Measurements from ENCODE around the gene SPHKAP. TPM values are rescaled to one million over a fixed set of nuclear protein-coding genes. Genes with fewer than 3 reads are reported as not detected.
"Not testable (repeated sequence)": the region's sequence is repeated elsewhere in the genome, so short reads cannot be mapped to it uniquely, and the experiment has no call there.

Gene SPHKAP
- polyA plus RNA-seq (ENCODE audit: insufficient read length in 4 of 4) = 1 to 10 TPM; 1.9 to 6.6 (median 3.6) TPM

DNA sequence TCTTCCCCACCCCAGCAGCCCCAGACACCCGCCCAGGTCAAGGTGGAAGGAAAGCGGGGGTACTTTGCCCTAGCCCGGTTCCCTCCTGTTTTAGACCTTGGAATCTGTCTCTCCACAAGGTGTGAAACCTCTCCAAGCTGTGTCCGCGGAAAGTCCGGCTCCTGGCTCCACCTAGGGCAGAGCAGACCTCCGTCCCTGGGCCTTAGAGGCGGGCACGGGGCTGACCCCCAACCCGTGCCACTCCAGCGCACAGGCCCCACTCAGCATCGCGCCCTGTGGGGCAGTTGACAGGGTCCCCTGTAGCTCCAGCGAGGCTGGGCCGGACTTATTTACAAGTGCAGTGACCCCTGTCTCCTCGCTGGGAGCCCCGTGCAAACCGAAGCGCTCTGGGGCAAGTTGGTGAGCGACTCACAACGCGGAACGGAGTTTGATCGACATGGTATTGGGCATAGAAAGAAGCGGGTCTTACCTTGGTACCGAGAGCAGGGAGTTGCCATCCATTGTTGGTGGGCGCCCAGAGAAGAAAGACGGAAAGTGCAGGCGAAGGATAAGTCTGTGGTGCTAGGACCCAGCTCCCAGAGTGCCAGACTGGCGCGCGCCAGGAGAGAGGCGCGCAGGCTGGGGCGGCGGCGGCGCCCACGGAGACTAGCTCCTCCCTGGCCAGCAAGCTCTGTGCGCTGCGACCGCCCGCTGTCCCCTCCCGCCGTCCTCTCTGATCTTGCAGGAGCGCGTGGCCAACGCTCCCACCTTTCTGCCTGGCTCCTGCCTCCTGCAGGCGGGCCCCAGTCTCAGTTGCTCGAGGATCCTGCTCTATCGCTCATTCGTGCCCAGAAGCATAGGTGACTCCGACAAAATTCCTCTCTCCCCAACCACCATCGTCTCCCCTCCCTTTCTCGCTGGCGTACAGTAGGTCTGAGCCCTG, at the start of gene SPHKAP:
SPHKAP (minus strand) TSS at position 590 of the 922 bp plus-strand sequence; CDS start at position 501, 89 bp downstream.
- no peak for DNase-seq (ENCODE audit: low read depth in 4 of 4, low spot score in 2 of 4)

GRCh38 chr2:228227466-228227865, 46.0 kb upstream of the SPHKAP start:
- DNase-seq (ENCODE audit: low read depth in 4 of 4, low spot score in 2 of 4) = no peak

- DNase-seq (ENCODE audit: low read depth in 4 of 4, low spot score in 2 of 4) = no peak
These were observed 42.9 kb upstream of the SPHKAP start for GRCh38 chr2:228224410-228224809.

DNA sequence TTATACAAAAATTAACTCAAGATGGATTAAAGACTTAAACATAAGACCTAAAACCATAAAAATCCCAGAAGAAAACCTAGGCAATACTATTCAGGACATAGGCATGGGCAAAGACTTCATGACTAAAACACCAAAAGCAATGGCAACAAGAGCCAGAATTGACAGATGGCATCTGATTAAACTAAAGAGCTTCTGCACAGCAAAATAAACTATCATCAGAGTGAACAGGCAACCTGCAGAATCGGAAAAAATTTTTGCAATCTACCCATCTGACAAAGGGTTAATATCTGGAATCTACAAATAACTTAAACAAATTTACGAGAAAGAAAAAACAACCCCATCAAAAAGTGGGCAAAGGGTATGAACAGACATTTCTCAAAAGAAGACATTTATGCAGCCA, 37.1 kb upstream of the SPHKAP start:
- not testable (repeated sequence) for DNase-seq (ENCODE audit: low read depth in 4 of 4, low spot score in 2 of 4)

- DNase-seq (ENCODE audit: low read depth in 4 of 4, low spot score in 2 of 4) = no peak
These were observed 16.0 kb upstream of the SPHKAP start for GRCh38 chr2:228197504-228197903.

DNA sequence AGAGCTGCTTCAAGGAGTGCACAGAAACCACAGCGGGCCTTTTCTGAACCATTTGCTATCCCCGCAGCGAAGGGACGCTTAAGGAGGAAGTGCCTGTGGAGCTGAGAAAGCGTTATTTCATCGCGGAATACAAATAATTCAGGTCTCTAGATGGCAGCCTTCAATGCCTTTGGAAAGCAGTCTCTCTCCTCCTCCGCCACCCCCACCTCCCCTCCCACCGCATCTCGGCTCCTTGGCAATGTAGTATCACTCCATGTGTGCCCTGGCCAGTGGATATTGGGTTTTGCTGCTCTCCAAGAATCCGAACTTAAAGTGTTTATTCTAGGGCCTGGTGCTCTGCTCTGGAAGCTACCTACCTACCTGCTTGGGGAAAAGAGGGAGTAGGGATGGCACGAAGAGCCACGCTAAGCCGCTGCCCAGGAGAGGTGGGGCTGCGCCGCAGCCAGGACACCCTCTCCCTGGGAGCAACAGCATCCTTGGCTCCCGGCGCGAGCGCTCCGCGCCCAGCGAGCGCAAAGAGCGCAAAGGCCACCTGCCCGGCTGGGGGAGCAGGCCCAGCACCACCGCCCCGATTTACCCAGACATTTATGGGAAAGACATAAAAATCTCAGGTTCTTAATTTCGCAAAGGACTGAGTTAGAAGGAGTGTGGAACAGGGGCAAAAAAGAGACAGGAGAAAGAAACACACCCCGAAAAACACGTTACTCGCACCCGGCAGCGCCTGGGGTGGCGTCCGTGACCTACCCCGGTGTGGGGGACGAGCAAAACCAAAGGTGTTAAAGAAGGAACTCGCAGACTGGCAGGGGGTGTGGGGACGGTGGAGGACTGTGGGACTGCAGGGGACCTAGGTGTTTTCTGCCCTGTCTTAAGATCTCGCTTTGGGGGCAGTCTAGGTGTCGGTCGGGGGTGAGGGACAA, 1.0 kb downstream of the SPHKAP start:
- no peak for DNase-seq (ENCODE audit: low read depth in 4 of 4, low spot score in 2 of 4)

DNA sequence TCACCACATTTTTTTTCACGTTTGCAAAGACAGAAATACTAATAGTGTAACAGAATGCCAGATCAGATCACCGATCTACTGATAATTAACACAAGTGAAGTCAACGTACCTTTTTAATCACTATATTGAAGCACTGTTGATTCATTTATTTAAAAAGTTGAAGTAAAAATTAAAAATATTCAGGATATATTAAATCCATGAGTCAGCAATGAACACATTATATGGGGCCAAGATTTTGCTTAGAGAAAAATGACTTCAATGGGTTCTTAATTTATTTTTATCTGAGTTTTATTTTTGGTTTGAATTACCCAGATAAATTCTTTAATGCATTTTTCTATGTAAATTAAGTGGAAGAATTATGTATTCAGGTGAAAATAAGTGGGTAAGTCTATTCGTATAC, 14.2 kb downstream of the SPHKAP start:
- no peak for DNase-seq (ENCODE audit: low read depth in 4 of 4, low spot score in 2 of 4)

DNA sequence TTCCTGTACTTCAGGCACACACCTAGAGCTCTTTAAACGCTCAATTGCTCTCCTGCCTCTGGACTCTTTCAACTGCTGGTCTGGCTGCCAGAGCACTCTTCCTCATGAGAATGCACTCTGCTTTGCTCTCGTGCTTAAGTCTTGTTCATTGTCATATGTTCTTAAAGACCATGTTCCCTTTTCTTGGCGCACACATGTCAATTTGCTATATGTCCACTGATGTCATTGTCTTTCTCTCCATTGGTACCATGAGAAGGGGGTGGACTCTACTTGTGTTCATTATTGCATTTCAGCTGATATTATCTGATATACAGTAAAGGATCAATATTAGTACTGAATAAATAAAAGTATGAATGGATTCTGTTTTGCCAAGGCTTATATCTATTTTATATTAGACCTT, 16.8 kb downstream of the SPHKAP start:
- no peak for DNase-seq (ENCODE audit: low read depth in 4 of 4, low spot score in 2 of 4)

DNA sequence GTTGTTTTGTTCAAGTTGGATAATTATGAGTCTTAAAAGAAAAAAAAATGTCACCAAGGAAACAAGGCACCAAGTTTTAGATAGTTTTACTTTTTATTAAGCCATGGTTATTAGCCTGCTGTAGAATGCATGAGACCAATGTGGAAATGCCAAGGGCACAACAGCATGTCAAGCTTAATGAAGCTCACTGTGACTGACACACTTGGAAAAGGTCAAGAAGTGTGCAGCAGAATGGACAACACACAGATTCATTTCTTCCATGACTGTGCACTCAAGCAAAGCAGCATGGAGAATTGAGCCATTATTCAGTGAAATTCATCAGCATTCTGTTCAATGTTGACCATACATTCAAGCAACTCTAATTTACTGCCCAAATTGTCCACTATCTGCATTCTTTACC, 23.6 kb downstream of the SPHKAP start:
- DNase-seq (ENCODE audit: low read depth in 4 of 4, low spot score in 2 of 4) = no peak

GRCh38 chr2:228144961-228145360, 36.5 kb downstream of the SPHKAP start:
- DNase-seq (ENCODE audit: low read depth in 4 of 4, low spot score in 2 of 4) = no peak

DNA sequence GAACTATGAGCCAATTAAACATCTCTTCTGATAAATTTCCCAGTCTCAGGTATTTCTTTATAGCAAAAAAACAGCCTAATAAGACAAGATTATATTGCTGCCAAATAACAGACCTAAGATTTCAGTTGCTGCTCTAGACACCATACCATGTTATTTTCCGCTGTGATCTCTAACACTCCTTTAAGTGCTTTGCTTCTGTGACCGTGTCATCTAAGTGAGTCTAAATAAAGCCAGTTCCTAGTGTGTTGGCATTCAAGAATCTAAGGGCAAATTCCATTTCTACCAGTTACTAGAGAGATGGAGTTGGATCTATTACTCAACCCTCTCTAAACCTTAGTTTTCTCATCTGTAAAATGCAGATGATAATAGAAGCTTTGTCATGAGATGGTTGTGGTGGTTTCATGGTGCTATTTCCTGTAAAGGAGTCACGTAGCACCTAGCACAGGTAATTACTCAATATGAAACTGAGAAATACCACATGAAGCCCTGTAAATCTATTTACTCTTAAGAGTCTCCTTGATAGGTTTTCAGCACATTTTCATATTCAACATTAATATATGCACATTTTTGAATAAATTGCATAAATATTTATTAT, 40.5 kb downstream of the SPHKAP start:
- no peak for DNase-seq (ENCODE audit: low read depth in 4 of 4, low spot score in 2 of 4)

- no peak for DNase-seq (ENCODE audit: low read depth in 4 of 4, low spot score in 2 of 4)
These were observed 45.5 kb downstream of the SPHKAP start for GRCh38 chr2:228136027-228136426.

DNA sequence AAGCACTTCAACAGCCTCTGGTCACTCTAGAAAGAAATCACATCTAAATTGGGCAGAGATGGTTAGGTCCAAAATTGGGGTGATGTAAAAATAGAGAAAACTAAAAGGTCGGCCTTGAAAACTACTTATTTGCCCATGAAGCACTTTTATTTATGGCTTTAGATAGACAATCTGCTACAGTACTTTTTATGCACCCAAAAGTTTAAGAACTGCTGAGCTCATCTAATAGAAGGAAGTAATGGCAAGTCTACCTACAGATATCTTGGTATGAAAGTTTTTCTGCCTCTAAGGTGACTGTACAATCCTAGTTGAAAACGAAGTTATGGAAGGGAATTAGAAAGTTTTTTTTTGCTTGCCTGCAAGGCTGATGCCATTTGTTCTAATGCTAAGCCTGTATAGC, 46.2 kb downstream of the SPHKAP start:
- DNase-seq (ENCODE audit: low read depth in 4 of 4, low spot score in 2 of 4) = no peak

DNA sequence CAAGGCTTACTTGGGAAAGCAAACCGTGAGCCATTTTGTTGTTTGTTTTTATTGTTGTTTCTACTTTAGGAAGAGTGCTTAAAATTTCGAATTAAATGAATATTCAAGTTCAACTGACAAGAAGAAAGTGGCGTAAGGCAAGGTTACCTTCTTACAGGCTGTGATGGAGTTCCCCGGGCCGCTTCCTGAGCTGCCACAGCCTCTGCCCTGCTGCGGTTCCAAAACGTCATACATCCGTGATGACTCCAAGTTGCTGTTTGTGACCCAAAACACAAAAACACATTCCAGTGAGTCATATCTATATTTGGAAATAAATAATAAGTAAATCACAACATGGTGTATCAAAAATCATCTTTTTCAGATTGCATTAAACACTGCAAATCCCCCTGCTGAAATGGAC, 49.7 kb downstream of the SPHKAP start:
- no peak for DNase-seq (ENCODE audit: low read depth in 4 of 4, low spot score in 2 of 4)

- DNase-seq (ENCODE audit: low read depth in 4 of 4, low spot score in 2 of 4) = no peak
These were observed 55.1 kb downstream of the SPHKAP start for GRCh38 chr2:228126401-228126800.

DNA sequence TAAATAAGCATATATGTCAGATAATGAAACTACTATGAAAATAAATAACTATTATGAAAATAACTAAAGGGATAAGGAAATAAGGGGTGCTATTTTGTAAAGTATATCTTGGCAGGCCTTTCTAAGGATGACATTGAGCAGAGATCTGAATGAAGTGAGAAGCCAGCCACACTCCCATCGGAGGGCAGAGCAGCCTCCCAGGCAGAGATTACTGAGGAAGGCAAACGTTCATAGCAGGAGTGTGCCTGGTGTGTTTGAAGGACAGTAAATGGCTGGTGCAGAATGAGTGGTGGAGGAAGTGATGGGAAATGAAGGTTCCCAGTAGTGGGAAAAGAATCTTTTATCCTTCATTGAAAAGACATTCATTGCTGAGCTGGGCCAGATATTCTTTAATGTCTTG, 62.5 kb downstream of the SPHKAP start:
- DNase-seq (ENCODE audit: low read depth in 4 of 4, low spot score in 2 of 4) = no peak

DNA sequence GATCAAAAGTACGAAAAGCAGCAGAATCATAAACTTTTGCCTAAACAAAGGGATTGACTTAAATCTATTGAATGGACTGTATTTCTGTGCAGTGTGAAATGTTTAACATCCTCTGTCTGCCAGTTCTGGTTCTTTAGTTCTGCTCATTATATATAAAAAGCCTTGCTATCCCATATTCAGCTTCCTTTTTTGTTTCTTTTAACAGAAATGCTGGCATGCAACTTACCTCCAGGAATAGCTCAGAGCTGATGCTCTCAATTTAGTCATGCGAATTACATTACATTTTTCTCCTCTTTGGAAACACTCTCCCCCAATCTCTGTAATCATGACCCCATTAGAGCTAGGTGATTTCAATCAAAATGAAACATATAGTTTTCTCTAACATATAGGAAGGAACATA, 73.6 kb downstream of the SPHKAP start:
- DNase-seq (ENCODE audit: low read depth in 4 of 4, low spot score in 2 of 4) = no peak

- DNase-seq (ENCODE audit: low read depth in 4 of 4, low spot score in 2 of 4) = no peak
These were observed 75.8 kb downstream of the SPHKAP start for GRCh38 chr2:228105526-228106250.

GRCh38 chr2:228104215-228104614, 77.3 kb downstream of the SPHKAP start:
- no peak for DNase-seq (ENCODE audit: low read depth in 4 of 4, low spot score in 2 of 4)

DNA sequence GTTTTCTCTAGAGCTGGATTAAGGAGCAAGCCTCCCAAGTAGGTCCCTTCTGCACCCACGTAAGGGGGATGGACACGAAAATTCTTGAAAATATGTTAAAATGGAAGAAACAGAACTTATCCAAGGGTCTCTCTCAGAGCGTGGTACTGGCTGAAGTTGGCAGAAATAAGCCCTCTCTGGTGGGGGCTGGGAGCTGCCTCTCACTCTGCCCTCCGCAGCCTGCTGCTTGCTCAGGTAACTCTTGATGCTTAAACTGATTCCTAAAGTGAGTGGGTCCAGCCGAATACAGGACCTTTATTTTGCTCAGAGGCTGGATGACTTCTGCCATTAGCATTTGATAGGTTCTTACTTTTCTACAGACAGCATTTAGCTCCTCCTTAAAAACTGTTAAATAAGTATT, 78.1 kb downstream of the SPHKAP start:
- no peak for DNase-seq (ENCODE audit: low read depth in 4 of 4, low spot score in 2 of 4)
